ENCODE data around the gene MAP3K10. TPM values are rescaled to one million over a fixed set of nuclear protein-coding genes. Genes with fewer than 3 reads are reported as not detected.

The MAP3K10 gene
- total and polyA plus RNA-seq, 9 of the 15 experiments (the other 6 are each of a cell fraction or from before 2014, with no cell fraction given) = 0.01 to 8.0 (median 2.7) TPM; not detected in 1

- Histone ChIP-seq H3K36me3 (ENCODE audit: control insufficient read depth, insufficient read depth, low read length) (no peaks in the 10 kb centered on the region), H3K4me3 (no peak overlapping the region), H3K4me2 (ENCODE audit: insufficient read depth, low read length) (no peak overlapping the region), H3K27ac (ENCODE audit: extremely low read depth, low read depth, low read length) (no peak overlapping the region), H3K9me1 (ENCODE audit: control insufficient read depth, insufficient read depth, low read length) (no peaks in the 10 kb centered on the region), H2AFZ (ENCODE audit: low read depth, low read length) (no peak overlapping the region), H3K27me3 (ENCODE audit: control insufficient read depth in 2 of 2, insufficient read depth in 2 of 2, low read length in 2 of 2) (peaks cover 3 to 9% of the 10 kb centered on the region in 2 experiments; a peak in 2 of 5 replicates), H3K9ac (ENCODE audit: insufficient read depth in 1 of 2, low read depth in 2 of 2, low read length in 2 of 2) (no peak overlapping the region), H4K20me1 (replicated peaks; ENCODE audit: control insufficient read depth, insufficient read depth, low read length) (peaks cover 5% of the 10 kb centered on the region; the same call in 1 of the 2 replicates), H3K4me1 (replicated peaks in 1 of 2; ENCODE audit: control insufficient read depth in 2 of 2, insufficient read depth in 2 of 2, low read length in 2 of 2) (peaks cover 11 to 40% of the 10 kb centered on the region in 2 experiments; a peak in 4 of 5 replicates), H3K79me2 (ENCODE audit: control insufficient read depth, insufficient read depth, low read length) (no peaks in the 10 kb centered on the region), H3K9me3 (replicated peaks; ENCODE audit: control insufficient read depth, insufficient read depth, low read depth, low read length) (no peaks in the 10 kb centered on the region)
- ATAC-seq = no peak
- intact Hi-C loops (cut with micrococcal nuclease) (no loop called here), in situ Hi-C loops (cut with MboI) (no loop called here)
- WGBS (ENCODE audit: insufficient coverage, low coverage, missing lambda C conversion rate) = 84% methylated on average over 36 of the region's 53 CpGs
- CTCF ChIA-PET (ENCODE audit: low intra/inter-chr PET ratio) = no interaction called here
- no peak for FAIRE-seq
- no peak for DNase-seq (ENCODE audit: extremely low read depth in 1 of 4, low spot score in 3 of 4)
- POLR2A ChIA-PET = interaction anchor here (0.6 kb wide), 1 partner anchor 26 kb away, joined by 3 read pairs; no protein-coding TSS in a partner anchor
- no peak for TF ChIP-seq MBD2 (IDR thresholded peaks at IDR 0.05; ENCODE audit: borderline replicate concordance, low read depth)
- no peak for TF ChIP-seq TCF3 (CRISPR knock-in tag; IDR thresholded peaks at IDR 0.05)
- TF ChIP-seq ILF3 (IDR thresholded peaks at IDR 0.05; ENCODE audit: borderline replicate concordance) = no peak
- TF ChIP-seq, protein P1, sequence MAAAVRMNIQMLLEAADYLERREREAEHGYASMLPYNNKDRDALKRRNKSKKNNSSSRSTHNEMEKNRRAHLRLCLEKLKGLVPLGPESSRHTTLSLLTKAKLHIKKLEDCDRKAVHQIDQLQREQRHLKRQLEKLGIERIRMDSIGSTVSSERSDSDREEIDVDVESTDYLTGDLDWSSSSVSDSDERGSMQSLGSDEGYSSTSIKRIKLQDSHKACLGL (CRISPR knock-in tag; IDR thresholded peaks at IDR 0.05; ENCODE audit: borderline replicate concordance, poor library complexity, severe bottlenecking) = no peak
- BruUV-seq (replicated peaks) = no TSS peak
Observed at GRCh38 chr19:40213251-40213829, 22.1 kb downstream of the MAP3K10 start.

Data from K562 (cell line).